Stimulated activated CD4-positive, alpha-beta T cell treated with anti-CD3 and anti-CD28 coated beads, Interleukin-15, amount 100 ng/mL, for 48 hours (primary cell): ENCODE results near the gene PPIL4.

Experiments
- DNase-seq, 2 donors: peaks; one replicate each; pipeline ENCODE4 v3.0.0-alpha.2; 2020; ENCODE audit warnings: low read depth in 2 of 2

The PPIL4 gene

GRCh38 chr6:149459761-149460160 lies 86.1 kb downstream of the PPIL4 start:
- no peak for DNase-seq

DNA sequence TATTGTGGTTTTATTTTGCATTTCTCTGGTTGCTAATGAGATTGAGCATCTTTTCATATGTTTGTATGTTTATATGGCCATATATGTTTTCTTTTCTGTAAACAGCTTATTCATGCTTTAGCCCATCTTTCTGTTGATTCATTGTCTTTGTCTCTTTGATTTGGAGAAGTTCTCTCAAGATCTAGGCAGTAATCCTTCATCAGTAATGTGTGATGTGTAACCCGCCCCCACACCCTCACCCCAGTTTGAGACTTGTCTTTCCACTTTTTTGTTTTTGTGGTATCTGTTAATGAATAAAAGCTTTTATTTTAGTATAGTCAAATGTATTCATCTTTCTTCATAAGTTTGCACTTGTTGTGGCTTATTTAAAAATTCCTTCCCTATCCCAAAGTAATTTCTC lies 87.0 kb downstream of the PPIL4 start:
- DNase-seq, result no peak

GRCh38 chr6:149458196-149458595 lies 87.6 kb downstream of the PPIL4 start:
- DNase-seq, result no peak

GRCh38 chr6:149457316-149457884 lies 88.4 kb downstream of the PPIL4 start:
- no peak for DNase-seq

DNA sequence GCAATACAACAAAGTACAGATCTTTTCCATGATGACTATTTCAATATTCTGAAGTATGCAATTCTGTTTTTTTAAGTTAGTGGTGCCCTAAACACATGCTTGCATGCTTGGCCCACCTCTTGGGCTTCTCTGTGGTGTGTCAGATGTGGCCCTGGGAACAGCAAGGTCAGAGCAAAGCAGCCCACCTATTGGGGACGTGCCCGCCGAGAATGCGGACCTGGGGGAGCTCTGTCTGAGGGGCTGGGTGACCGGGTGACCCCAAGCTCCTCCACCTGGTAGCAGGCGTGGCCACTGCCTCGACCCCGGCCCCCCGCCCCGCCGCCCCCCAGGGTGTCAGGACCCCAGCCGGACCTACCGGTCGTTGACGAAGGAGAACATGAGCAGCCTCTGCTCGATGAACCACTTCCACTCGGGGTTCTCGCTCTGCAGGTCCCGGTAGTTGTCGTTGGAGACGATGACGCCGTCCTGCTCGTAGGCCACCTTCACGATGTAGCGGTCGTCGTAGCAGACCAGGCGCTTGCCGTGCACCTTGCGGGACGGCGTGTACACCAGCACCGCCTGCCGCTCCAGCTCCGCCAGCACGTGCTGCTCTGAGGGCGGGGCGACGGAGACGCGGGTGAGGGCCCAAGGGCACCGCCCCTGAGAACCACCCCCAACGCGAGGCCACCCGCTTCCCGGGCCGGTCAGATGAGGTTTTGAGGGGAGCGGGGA lies 89.4 kb downstream of the PPIL4 start:
- DNase-seq, result no peak

- DNase-seq, result no peak
Measured at GRCh38 chr6:149455031-149455732, 90.7 kb downstream of the PPIL4 start.
